IMR-90 (cell line): ENCODE data around the gene SKIL. TPM values are rescaled to one million over a fixed set of nuclear protein-coding genes. Genes with fewer than 3 reads are reported as not detected.

Source experiments
- ATAC-seq: fragments of 200-7000 bp; cut with Tn5 transposase; 2 replicates; pipeline ENCODE4 v1.9.1; 2020; ENCODE audit warnings: low read depth, mild to moderate bottlenecking, moderate library complexity
- BruUV-seq: library from RNA; stranded (reverse); fragments of 400-500 nt; replicated peaks from 2 replicates; lab custom pipeline; 2021; lab: Mats Ljungman, UMichigan
- CTCF ChIA-PET: fragments of 300-600 bp; formaldehyde crosslinking; extraction: SDS; loops from one replicate; lab custom pipeline; 2021; ENCODE audit warnings: antibody characterized with exemption; lab: Yijun Ruan, JAX
- POLR2A ChIA-PET: fragments of 300-600 bp; sonication (Branson Sonifier 250); formaldehyde crosslinking; loops from one replicate; lab custom pipeline; 2022; ENCODE audit warnings: antibody characterized with exemption; ENCODE audit not compliant: unreplicated experiment; lab: Charles Lee
- DNase-seq: peaks from one replicate; pipeline ENCODE4 v3.0.0; 2013
- H2AFZ ChIP-seq: replicated peaks from 2 replicates; pipeline ENCODE3; 2013; ENCODE audit warnings: low read length, mild to moderate bottlenecking; ENCODE audit not compliant: poor library complexity
- H2AK5ac ChIP-seq: 2 replicates; pipeline ENCODE4 v1.6.1; 2013; ENCODE audit warnings: low read depth, low read length, inconsistent platforms
- H2AK9ac ChIP-seq: replicated peaks from 2 replicates; pipeline ENCODE3; 2013; ENCODE audit warnings: mild to moderate bottlenecking, low read depth, low read length, moderate library complexity; ENCODE audit not compliant: poor library complexity
- H2BK120ac ChIP-seq: 2 replicates; pipeline ENCODE4 v1.6.1; 2013; ENCODE audit warnings: low read depth, low read length, inconsistent platforms
- H2BK15ac ChIP-seq: 3 replicates; pipeline ENCODE4 v1.6.1; 2013; ENCODE audit warnings: low read depth, low read length, inconsistent platforms
- H2BK20ac ChIP-seq: 2 replicates; pipeline ENCODE4 v1.6.1; 2013; ENCODE audit warnings: low read depth, mild to moderate bottlenecking, inconsistent platforms, low read length, moderate library complexity
- H2BK5ac ChIP-seq: 2 replicates; pipeline ENCODE4 v1.6.1; 2013; ENCODE audit warnings: mild to moderate bottlenecking, low read depth, low read length, inconsistent platforms; ENCODE audit not compliant: poor library complexity, severe bottlenecking
- H3K14ac ChIP-seq: replicated peaks from 2 replicates; pipeline ENCODE4 v1.6.1; 2013; ENCODE audit warnings: low read depth, low read length, inconsistent platforms
- H3K18ac ChIP-seq: 2 replicates; pipeline ENCODE4 v1.6.1; 2013; ENCODE audit warnings: low read depth, low read length, control low read depth
- H3K23ac ChIP-seq: 2 replicates; pipeline ENCODE4 v1.6.1; 2013; ENCODE audit warnings: low read depth, low read length, inconsistent platforms
- H3K27ac ChIP-seq: 2 replicates; pipeline ENCODE4 v1.5.1; 2013; ENCODE audit warnings: mild to moderate bottlenecking, control low read depth, low read length; ENCODE audit not compliant: insufficient read depth
- H3K27me3 ChIP-seq: 2 replicates; pipeline ENCODE4 v1.6.1; 2013; ENCODE audit warnings: low read length; ENCODE audit not compliant: control insufficient read depth, insufficient read depth
- H3K36me3 ChIP-seq: 2 replicates; pipeline ENCODE4 v1.6.1; 2013; ENCODE audit warnings: low read length, mixed read lengths; ENCODE audit not compliant: control insufficient read depth, insufficient read depth
- H3K4ac ChIP-seq: 2 replicates; pipeline ENCODE4 v1.6.1; 2013; ENCODE audit warnings: low read depth, low read length, inconsistent platforms
- H3K4me1 ChIP-seq: 2 replicates; pipeline ENCODE4 v1.6.1; 2013; ENCODE audit warnings: low read length, mixed read lengths; ENCODE audit not compliant: control insufficient read depth, insufficient read depth
- H3K4me2 ChIP-seq: 2 replicates; pipeline ENCODE4 v1.6.1; 2013; ENCODE audit warnings: low read depth, mild to moderate bottlenecking, control low read depth, low read length, moderate library complexity
- H3K4me3 ChIP-seq: 2 replicates; pipeline ENCODE4 v1.5.1; 2013; ENCODE audit warnings: low read depth, mild to moderate bottlenecking, control low read depth, low read length, moderate library complexity; ENCODE audit not compliant: insufficient read depth
- H3K56ac ChIP-seq: 2 replicates; pipeline ENCODE4 v1.6.1; 2013; ENCODE audit warnings: low read length, inconsistent platforms; ENCODE audit not compliant: insufficient read depth; ENCODE audit errors: extremely low read depth
- H3K79me1 ChIP-seq, 2 experiments: 2 replicates each; pipeline ENCODE4 v1.6.1; 2013; ENCODE audit warnings: low read length in 2 of 2, inconsistent platforms in 1 of 2, low read depth in 1 of 2
- H3K9ac ChIP-seq: 2 replicates; pipeline ENCODE4 v1.6.1; 2013; ENCODE audit warnings: low read depth, low read length, control low read depth
- H3K9me1 ChIP-seq: 2 replicates; pipeline ENCODE4 v1.6.1; 2013; ENCODE audit warnings: low read length, inconsistent platforms; ENCODE audit not compliant: insufficient read depth
- H3K9me3 ChIP-seq: 2 replicates; pipeline ENCODE4 v1.6.1; 2013; ENCODE audit warnings: low read length; ENCODE audit not compliant: control insufficient read depth, insufficient read depth
- H4K20me1 ChIP-seq: 2 replicates; pipeline ENCODE4 v1.6.1; 2013; ENCODE audit warnings: low read length, inconsistent platforms; ENCODE audit not compliant: insufficient read depth
- H4K5ac ChIP-seq: 2 replicates; pipeline ENCODE4 v1.6.1; 2013; ENCODE audit warnings: mild to moderate bottlenecking, low read depth, low read length, control low read depth
- H4K8ac ChIP-seq, 2 experiments: 2 replicates each; pipeline ENCODE4 v1.6.1; 2013; ENCODE audit warnings: low read depth in 2 of 2, low read length in 2 of 2, control low read depth in 1 of 2, inconsistent platforms in 1 of 2
- H4K91ac ChIP-seq: 2 replicates; pipeline ENCODE4 v1.6.1; 2013; ENCODE audit warnings: low read depth, low read length, inconsistent platforms; ENCODE audit not compliant: insufficient read depth
- CEBPB ChIP-seq: IDR thresholded peaks from 2 replicates; pipeline ENCODE4 v1.6.1; 2012; ENCODE audit warnings: low read depth, low read length, improper control_type of control experiment
- CHD1 ChIP-seq: IDR thresholded peaks from 2 replicates; pipeline ENCODE4 v1.6.1; 2012; ENCODE audit warnings: low read depth, low read length, improper control_type of control experiment
- CTCF ChIP-seq: conservative IDR thresholded peaks from 2 replicates; pipeline ENCODE4 v1.5.1; 2012; ENCODE audit warnings: mild to moderate bottlenecking, low read depth, low read length, improper control_type of control experiment
- FOS ChIP-seq: fragments of 150-350 bp; IDR thresholded peaks from 2 replicates; pipeline ENCODE4 v1.6.1; 2016; ENCODE audit warnings: low read depth, low read length
- MAZ ChIP-seq: IDR thresholded peaks from 2 replicates; pipeline ENCODE4 v1.6.1; 2012; ENCODE audit warnings: low read depth, mild to moderate bottlenecking, low read length, improper control_type of control experiment, moderate library complexity, borderline replicate concordance
- MXI1 ChIP-seq: IDR thresholded peaks from 2 replicates; pipeline ENCODE4 v1.6.1; 2012; ENCODE audit warnings: low read depth, mild to moderate bottlenecking, low read length, moderate library complexity, borderline replicate concordance
- POLR2A ChIP-seq: IDR thresholded peaks from 2 replicates; pipeline ENCODE4 v1.6.1; 2012; ENCODE audit warnings: mild to moderate bottlenecking, low read depth, low read length
- WGBS, 2 experiments: methylation state at CpG; one replicate each; pipeline versions ENCODE4 v1.1.5 to v1.1.7; 2013; ENCODE audit warnings: missing lambda C conversion rate in 2 of 2; ENCODE audit not compliant: insufficient read length in 1 of 2; ENCODE audit errors: extremely low coverage in 2 of 2; 5-methylcytosine and 5-hydroxymethylcytosine counted together
- dilution Hi-C: fragments of 300-500 bp; cut with HindIII; formaldehyde crosslinking; loops from one replicate; pipeline ENCODE4 v1.14.3; 2018; ENCODE audit warnings: low sequenced_read_pairs; ENCODE audit not compliant: unreplicated experiment
- in situ Hi-C: fragments of 300-500 bp; cut with MboI; formaldehyde crosslinking; loops from 3 replicates; pipeline ENCODE4 v1.14.3; 2019; ENCODE audit warnings: low sequenced_read_pairs, inconsistent platforms, mixed read lengths
- intact Hi-C: fragments of 100-400 bp; cut with micrococcal nuclease; formaldehyde crosslinking; loops from 2 replicates; pipeline ENCODE4 v1.10.0; 2022
- polyA plus RNA-seq, 3 experiments: library from polyadenylated mRNA; depleted of rRNA; stranded (reverse); fragments of >200 nt; gene quantifications; 2 replicates each; pipeline ENCODE4 v1.2.3, GENCODE V29; 2012; ENCODE audit warnings: low replicate concordance in 1 of 3
- total RNA-seq: library from RNA; depleted of rRNA; stranded (reverse); fragments of >200 nt; gene quantifications from 2 replicates; pipeline ENCODE4 v1.2.3, GENCODE V29; 2012

Gene SKIL
- total and polyA plus RNA-seq, 2 of the 4 experiments (the other 2 are of a cell fraction) = 9.2 to 55.9 TPM

- peak within 1 kb of the TSS; percentile 76 for H3K56ac ChIP-seq
- 6% methylated on average over 24 of the region's 79 CpGs; no CpG with 5 or more reads in 1 of the 2 experiments for WGBS, 2 experiments
- H3K14ac ChIP-seq = peak within 1 kb of the TSS; percentile 74
- TF ChIP-seq CEBPB (no peak), FOS (peak; percentile 17; the same call in 1 of the 2 replicates), MAZ (peak; percentile 69; the same call in 1 of the 2 replicates), CHD1 (no peak), POLR2A (0 out of 2 replicates have a peak, but pooled peaks have one; percentile 34), CTCF (peak; percentile 17; the same call in 1 of the 2 replicates), MXI1 (peak; percentile 43)
- H3K4ac ChIP-seq = peak within 1 kb of the TSS; percentile 86
- DNase-seq = peak; percentile 75
- dilution Hi-C loops = no loop called here
- H3K27ac ChIP-seq = peak within 1 kb of the TSS; percentile 84
- in situ Hi-C loops = loop anchor here (5.0 kb wide), 1 partner anchor 394 kb away; no protein-coding TSS in a partner anchor
- CTCF ChIA-PET = interaction anchor here (1.4 to 1.9 kb wide), 3 partner anchors 12 to 393 kb away, joined by 3 to 8 read pairs (median 7); no protein-coding TSS in a partner anchor
- H4K20me1 ChIP-seq = peaks cover 18% of the 10 kb centered on the region; the same call in 1 of the 2 replicates
- peak within 1 kb of the TSS; percentile 86 for H2AK9ac ChIP-seq
- POLR2A ChIA-PET = interaction anchor here (0.7 kb wide), 2 partner anchors 328 to 409 kb away, joined by 5 to 6 read pairs; no protein-coding TSS in a partner anchor
- peak within 1 kb of the TSS; percentile 85 for H3K4me3 ChIP-seq
- H3K9me1 ChIP-seq = peaks cover 3% of the 10 kb centered on the region; the same call in 1 of the 2 replicates
- peak within 1 kb of the TSS; percentile 72 for H4K91ac ChIP-seq
- H3K4me2 ChIP-seq = peak within 1 kb of the TSS; percentile 88
- peak within 1 kb of the TSS; percentile 70 to 71 for H4K8ac ChIP-seq
- peaks cover 12 to 44% of the 10 kb centered on the region in 2 experiments for H3K79me1 ChIP-seq
- H3K27me3 ChIP-seq = no peaks in the 10 kb centered on the region
- peak within 1 kb of the TSS; percentile 89 for H3K23ac ChIP-seq
- BruUV-seq = no TSS peak
- peak within 1 kb of the TSS; percentile 84 for H2BK120ac ChIP-seq
- H3K18ac ChIP-seq = peak within 1 kb of the TSS; percentile 54
- peak within 1 kb of the TSS; percentile 62; the same call in 1 of the 3 replicates for H2BK15ac ChIP-seq
- H2BK20ac ChIP-seq = peak within 1 kb of the TSS; percentile 45; the same call in 1 of the 2 replicates
- H2BK5ac ChIP-seq = peak within 1 kb of the TSS; percentile 29
- peak within 1 kb of the TSS; percentile 21; the same call in 1 of the 2 replicates for H4K5ac ChIP-seq
- H3K9ac ChIP-seq = peak within 1 kb of the TSS; percentile 82
- H3K9me3 ChIP-seq = no peaks in the 10 kb centered on the region
- intact Hi-C loops = loop anchor here (2.0 to 5.0 kb wide), 2 partner anchors 166 to 334 kb away; no protein-coding TSS in a partner anchor
- peak; percentile 89 for ATAC-seq
- peaks cover 14% of the 10 kb centered on the region for H3K36me3 ChIP-seq
- H2AFZ ChIP-seq = peak within 1 kb of the TSS; percentile 88
- H2AK5ac ChIP-seq = peak within 1 kb of the TSS; percentile 86
- peaks cover 6% of the 10 kb centered on the region for H3K4me1 ChIP-seq
Observed at GRCh38 chr3:170418422-170419398, 61.2 kb downstream of the SKIL start, which contains the start of gene CLDN11. Gene CLDN11 (plus strand): TSS chr3:170418868. CDS start chr3:170419067, 199 bp downstream.
